ENCODE data around the gene KCNF1.

DNA sequence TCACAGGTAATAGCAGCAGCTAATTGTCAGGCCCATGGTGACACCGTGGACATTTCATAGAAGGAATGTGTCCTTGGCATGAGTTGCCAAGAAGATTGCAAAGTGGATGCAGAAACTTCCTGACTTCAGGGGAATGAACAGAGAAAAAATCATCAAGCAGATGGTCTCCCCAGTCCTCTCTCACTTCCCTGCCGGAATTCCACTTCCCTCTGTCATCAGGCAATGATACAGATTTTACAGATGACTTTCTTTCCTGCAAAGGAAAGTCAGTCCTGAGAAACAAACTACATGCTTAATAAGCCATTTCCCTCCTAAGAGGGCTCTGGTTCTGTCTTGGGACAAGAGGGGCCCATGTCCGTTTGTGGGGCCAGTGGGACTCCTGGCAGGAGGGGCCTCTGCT lies 45.7 kb downstream of the KCNF1 start:
- TF ChIP-seq, protein P1, sequence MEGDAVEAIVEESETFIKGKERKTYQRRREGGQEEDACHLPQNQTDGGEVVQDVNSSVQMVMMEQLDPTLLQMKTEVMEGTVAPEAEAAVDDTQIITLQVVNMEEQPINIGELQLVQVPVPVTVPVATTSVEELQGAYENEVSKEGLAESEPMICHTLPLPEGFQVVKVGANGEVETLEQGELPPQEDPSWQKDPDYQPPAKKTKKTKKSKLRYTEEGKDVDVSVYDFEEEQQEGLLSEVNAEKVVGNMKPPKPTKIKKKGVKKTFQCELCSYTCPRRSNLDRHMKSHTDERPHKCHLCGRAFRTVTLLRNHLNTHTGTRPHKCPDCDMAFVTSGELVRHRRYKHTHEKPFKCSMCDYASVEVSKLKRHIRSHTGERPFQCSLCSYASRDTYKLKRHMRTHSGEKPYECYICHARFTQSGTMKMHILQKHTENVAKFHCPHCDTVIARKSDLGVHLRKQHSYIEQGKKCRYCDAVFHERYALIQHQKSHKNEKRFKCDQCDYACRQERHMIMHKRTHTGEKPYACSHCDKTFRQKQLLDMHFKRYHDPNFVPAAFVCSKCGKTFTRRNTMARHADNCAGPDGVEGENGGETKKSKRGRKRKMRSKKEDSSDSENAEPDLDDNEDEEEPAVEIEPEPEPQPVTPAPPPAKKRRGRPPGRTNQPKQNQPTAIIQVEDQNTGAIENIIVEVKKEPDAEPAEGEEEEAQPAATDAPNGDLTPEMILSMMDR (IDR thresholded peaks at IDR 0.05; ENCODE audit: low read depth, low read length, poor library complexity, severe bottlenecking) = no peak
- TF ChIP-seq EZH2phosphoT487 (IDR thresholded peaks at IDR 0.05; ENCODE audit: borderline replicate concordance, low read length) = no peak
